ENCODE data around the gene SMAD6. TPM values are rescaled to one million over a fixed set of nuclear protein-coding genes. Genes with fewer than 3 reads are reported as not detected.

SMAD6 gene
- total and polyA plus RNA-seq, 2 experiments from 2014 or later: 1.6 to 15.7 TPM

GRCh38 chr15:66761726-66762595 lies 59.9 kb downstream of the SMAD6 start (continued):
- no peak for TF ChIP-seq STAT1 (IDR thresholded peaks at IDR 0.05; ENCODE audit: unreplicated experiment)
- no peak for TF ChIP-seq NANOG (IDR thresholded peaks at IDR 0.05; ENCODE audit: borderline replicate concordance)
- no peak for TF ChIP-seq EZH2phosphoT487 (IDR thresholded peaks at IDR 0.05; ENCODE audit: unreplicated experiment)
- no peak for TF ChIP-seq ETS1 (IDR thresholded peaks at IDR 0.05)
- TF ChIP-seq CTCF (conservative IDR thresholded peaks at IDR 0.05; ENCODE audit: low read depth in 2 of 2): no peak
- no peak for TF ChIP-seq JUNB (IDR thresholded peaks at IDR 0.05; ENCODE audit: unreplicated experiment)

GRCh38 chr15:66763186-66764071 lies 61.4 kb downstream of the SMAD6 start:
- Mint-ChIP-seq H3K27me3 (ENCODE audit: insufficient read depth, low read depth, poor library complexity) (peaks cover 4% of the 10 kb centered on the region), H3K9me3 (no peaks in the 10 kb centered on the region), H3K36me3 (ENCODE audit: low read depth) (no peaks in the 10 kb centered on the region), H3K4me1 (peaks cover 20% of the 10 kb centered on the region), H3K27ac (no peak overlapping the region), H3K4me3 (no peak overlapping the region)
- peaks cover 13% of the 10 kb centered on the region; the same call in 1 of the 2 replicates for H3K4me1 ChIP-seq (ENCODE audit: insufficient read depth)
- DNase-seq (ENCODE audit: low spot score): no peak
- H3F3A ChIP-seq (replicated peaks; ENCODE audit: low read depth): no peaks in the 10 kb centered on the region
- H3K4me2 ChIP-seq: no peak overlapping the region
- H3K27ac ChIP-seq (ENCODE audit: low read depth): no peak overlapping the region
- no peaks in the 10 kb centered on the region; the same call in none of the 2 replicates for H4K20me1 ChIP-seq (replicated peaks; ENCODE audit: insufficient read depth)
- no peaks in the 10 kb centered on the region for H3K27me3 ChIP-seq (ENCODE audit: insufficient read depth)
- ATAC-seq: no peak
- no peak overlapping the region for H3K4me3 ChIP-seq
- H3K36me3 ChIP-seq (ENCODE audit: insufficient read depth): no peaks in the 10 kb centered on the region
- no peaks in the 10 kb centered on the region for H3K79me2 ChIP-seq (replicated peaks; ENCODE audit: insufficient read depth)
- H3K9me2 ChIP-seq (ENCODE audit: insufficient read depth): no peaks in the 10 kb centered on the region
- H2AFZ ChIP-seq: no peak overlapping the region
- TF ChIP-seq ETS1 (IDR thresholded peaks at IDR 0.05) (no peak), EZH2phosphoT487 (IDR thresholded peaks at IDR 0.05; ENCODE audit: unreplicated experiment) (no peak), ZNF331 (CRISPR knock-in tag; IDR thresholded peaks at IDR 0.05; ENCODE audit: low read depth) (no peak), REST (IDR thresholded peaks at IDR 0.05; ENCODE audit: unreplicated experiment) (no peak), EZH2 (IDR thresholded peaks at IDR 0.05; ENCODE audit: low read depth, unreplicated experiment) (no peak), NANOG (IDR thresholded peaks at IDR 0.05; ENCODE audit: borderline replicate concordance) (no peak), CREB1 (CRISPR knock-in tag; IDR thresholded peaks at IDR 0.05; ENCODE audit: low read depth) (no peak), CTCF (conservative IDR thresholded peaks at IDR 0.05; ENCODE audit: low read depth in 2 of 2) (no peak), ZNF114 (CRISPR knock-in tag; IDR thresholded peaks at IDR 0.05) (no peak), POLR2AphosphoS5 (IDR thresholded peaks at IDR 0.05; ENCODE audit: low read depth) (no peak)
